KMS-11 (cell line): ENCODE results near the gene TXLNB.

Source experiments
- H2AFZ ChIP-seq: fragments of 200-600 bp; sonication (generic); 2 replicates; pipeline ENCODE4 v1.6.1; 2016; ENCODE audit warnings: antibody characterized with exemption, mixed run types, low read depth
- H3K27ac ChIP-seq: fragments of 200-600 bp; sonication (generic); 2 replicates; pipeline ENCODE4 v1.6.1; 2016; ENCODE audit warnings: mild to moderate bottlenecking, mixed run types
- H3K27me3 ChIP-seq: fragments of 200-600 bp; sonication (generic); 2 replicates; pipeline ENCODE4 v1.6.1; 2017; ENCODE audit warnings: mild to moderate bottlenecking, low read depth, mixed run types, moderate library complexity; ENCODE audit not compliant: insufficient read depth
- H3K36me3 ChIP-seq: fragments of 200-600 bp; sonication (generic); 2 replicates; pipeline ENCODE4 v1.6.1; 2017; ENCODE audit warnings: mild to moderate bottlenecking, mixed run types; ENCODE audit not compliant: insufficient read depth
- H3K4me1 ChIP-seq: fragments of 200-600 bp; sonication (generic); 2 replicates; pipeline ENCODE4 v1.6.1; 2016; ENCODE audit warnings: mild to moderate bottlenecking, low read depth, mixed run types; ENCODE audit not compliant: poor library complexity, severe bottlenecking
- H3K4me2 ChIP-seq: fragments of 200-600 bp; sonication (generic); 2 replicates; pipeline ENCODE4 v1.7.0; 2016; ENCODE audit warnings: mild to moderate bottlenecking, mixed run types
- H3K4me3 ChIP-seq: fragments of 200-600 bp; sonication (generic); IDR thresholded peaks from 2 replicates; pipeline ENCODE4 v1.6.1; 2017; ENCODE audit warnings: low read depth, low read length, mixed read lengths; ENCODE audit not compliant: insufficient read depth
- H3K79me2 ChIP-seq: fragments of 200-600 bp; sonication (generic); 2 replicates; pipeline ENCODE4 v1.6.1; 2016; ENCODE audit warnings: low read depth, mixed run types; ENCODE audit not compliant: insufficient read depth
- H3K9ac ChIP-seq: fragments of 200-600 bp; sonication (generic); 2 replicates; pipeline ENCODE4 v1.6.1; 2016; ENCODE audit warnings: mild to moderate bottlenecking, mixed run types
- H4K20me1 ChIP-seq: fragments of 200-600 bp; sonication (generic); 2 replicates; pipeline ENCODE4 v1.6.1; 2016; ENCODE audit warnings: mild to moderate bottlenecking, mixed run types; ENCODE audit not compliant: insufficient read depth
- CTCF ChIP-seq: fragments of 200-600 bp; sonication (generic); conservative IDR thresholded peaks from 2 replicates; pipeline ENCODE4 v1.6.1; 2017; ENCODE audit warnings: low read depth, mild to moderate bottlenecking, antibody characterized with exemption, low read length, moderate library complexity, mixed read lengths

Gene TXLNB

GRCh38 chr6:139278190-139278589 is 13.6 kb downstream of the TXLNB start:
- Histone ChIP-seq H2AFZ (no peak overlapping the region), H3K36me3 (no peaks in the 10 kb centered on the region), H3K9ac (no peak overlapping the region), H3K4me3 (no peak overlapping the region), H3K27me3 (no peaks in the 10 kb centered on the region), H3K27ac (no peak overlapping the region), H3K4me2 (no peak overlapping the region), H3K79me2 (no peaks in the 10 kb centered on the region), H4K20me1 (no peaks in the 10 kb centered on the region), H3K4me1 (peaks cover 24% of the 10 kb centered on the region)
- no peak for TF ChIP-seq CTCF

- TF ChIP-seq CTCF, result no peak
- H3K79me2 ChIP-seq, result no peaks in the 10 kb centered on the region
- H3K27me3 ChIP-seq, result no peaks in the 10 kb centered on the region
- no peak overlapping the region for H2AFZ ChIP-seq
- H3K27ac ChIP-seq, result no peak overlapping the region
- peaks cover 24% of the 10 kb centered on the region for H3K4me1 ChIP-seq
- no peak overlapping the region for H3K9ac ChIP-seq
- no peaks in the 10 kb centered on the region for H3K36me3 ChIP-seq
- H3K4me3 ChIP-seq, result no peak overlapping the region
- no peaks in the 10 kb centered on the region for H4K20me1 ChIP-seq
- no peak overlapping the region for H3K4me2 ChIP-seq
These were observed 14.2 kb downstream of the TXLNB start for GRCh38 chr6:139277587-139277986.

GRCh38 chr6:139277161-139277560 is 14.6 kb downstream of the TXLNB start:
- TF ChIP-seq CTCF, result no peak
- Histone ChIP-seq H3K27ac (no peak overlapping the region), H2AFZ (no peak overlapping the region)

GRCh38 chr6:139275279-139276055 is 16.3 kb downstream of the TXLNB start:
- H2AFZ ChIP-seq, result no peak overlapping the region
- H3K27ac ChIP-seq, result no peak overlapping the region
- H3K79me2 ChIP-seq, result no peaks in the 10 kb centered on the region
- H4K20me1 ChIP-seq, result no peaks in the 10 kb centered on the region
- H3K4me1 ChIP-seq, result peaks cover 16% of the 10 kb centered on the region
- H3K36me3 ChIP-seq, result no peaks in the 10 kb centered on the region
- no peak overlapping the region for H3K4me2 ChIP-seq
- no peak for TF ChIP-seq CTCF
- no peaks in the 10 kb centered on the region for H3K27me3 ChIP-seq
- H3K4me3 ChIP-seq, result no peak overlapping the region
- H3K9ac ChIP-seq, result no peak overlapping the region

More at GRCh38 chr6:139277161-139277560, 14.6 kb downstream of the TXLNB start:
- H3K36me3 ChIP-seq, result no peaks in the 10 kb centered on the region
- no peak overlapping the region for H3K4me2 ChIP-seq
- H3K4me1 ChIP-seq, result peaks cover 24% of the 10 kb centered on the region
- no peaks in the 10 kb centered on the region for H3K27me3 ChIP-seq
- H3K79me2 ChIP-seq, result no peaks in the 10 kb centered on the region
- no peak overlapping the region for H3K9ac ChIP-seq
- no peaks in the 10 kb centered on the region for H4K20me1 ChIP-seq
- H3K4me3 ChIP-seq, result no peak overlapping the region
